IPS-18a (cell line): Measurements from ENCODE around the gene TUBGCP6.

Experiments used
- H3K27ac ChIP-seq: one replicate; pipeline ENCODE4 v1.5.1; 2013; ENCODE audit warnings: low read length
- H3K27me3 ChIP-seq: one replicate; pipeline ENCODE4 v1.6.1; 2013; ENCODE audit warnings: mild to moderate bottlenecking, low read length; ENCODE audit not compliant: control insufficient read depth, insufficient read depth
- H3K36me3 ChIP-seq: one replicate; pipeline ENCODE4 v1.6.1; 2013; ENCODE audit warnings: low read depth, low read length; ENCODE audit not compliant: control insufficient read depth
- H3K4me1 ChIP-seq: one replicate; pipeline ENCODE4 v1.6.1; 2013; ENCODE audit warnings: low read depth, low read length; ENCODE audit not compliant: control insufficient read depth
- H3K4me3 ChIP-seq: one replicate; pipeline ENCODE4 v1.5.1; 2013; ENCODE audit warnings: low read length
- H3K9ac ChIP-seq: one replicate; pipeline ENCODE4 v1.6.1; 2013; ENCODE audit warnings: mild to moderate bottlenecking, low read length, moderate library complexity
- H3K9me3 ChIP-seq: one replicate; pipeline ENCODE4 v1.6.1; 2013; ENCODE audit warnings: low read depth, low read length; ENCODE audit not compliant: control insufficient read depth

Gene TUBGCP6

GRCh38 chr22:50242406-50242949, 2.3 kb downstream of the TUBGCP6 start:
- Histone ChIP-seq H3K27ac (no peak overlapping the region), H3K9me3 (no peaks in the 10 kb centered on the region), H3K4me1 (peaks cover 2% of the 10 kb centered on the region), H3K4me3 (no peak overlapping the region), H3K27me3 (no peaks in the 10 kb centered on the region), H3K9ac (no peak overlapping the region), H3K36me3 (peaks cover 5% of the 10 kb centered on the region)

- no peak overlapping the region for H3K27ac ChIP-seq
- no peaks in the 10 kb centered on the region for H3K36me3 ChIP-seq
- no peaks in the 10 kb centered on the region for H3K9me3 ChIP-seq
- H3K4me1 ChIP-seq, result peaks cover 2% of the 10 kb centered on the region
- H3K4me3 ChIP-seq, result no peak overlapping the region
- no peaks in the 10 kb centered on the region for H3K27me3 ChIP-seq
- no peak overlapping the region for H3K9ac ChIP-seq
Observed at GRCh38 chr22:50238755-50239154, 6.1 kb downstream of the TUBGCP6 start.

- Histone ChIP-seq H3K36me3 (no peaks in the 10 kb centered on the region), H3K4me3 (no peak overlapping the region)
Observed at GRCh38 chr22:50236731-50237409, 8.0 kb downstream of the TUBGCP6 start.

GRCh38 chr22:50233223-50233622, 11.6 kb downstream of the TUBGCP6 start:
- no peaks in the 10 kb centered on the region for H3K4me1 ChIP-seq
- H3K9me3 ChIP-seq, result no peaks in the 10 kb centered on the region
- H3K27ac ChIP-seq, result no peak overlapping the region
- no peak overlapping the region for H3K4me3 ChIP-seq
- no peaks in the 10 kb centered on the region for H3K36me3 ChIP-seq
- H3K9ac ChIP-seq, result no peak overlapping the region
- no peaks in the 10 kb centered on the region for H3K27me3 ChIP-seq

More at GRCh38 chr22:50236731-50237409, 8.0 kb downstream of the TUBGCP6 start:
- Histone ChIP-seq H3K27me3 (no peaks in the 10 kb centered on the region), H3K27ac (no peak overlapping the region), H3K9ac (no peak overlapping the region), H3K9me3 (no peaks in the 10 kb centered on the region), H3K4me1 (no peaks in the 10 kb centered on the region)

- Histone ChIP-seq H3K27ac (no peak overlapping the region), H3K36me3 (no peaks in the 10 kb centered on the region), H3K9ac (no peak overlapping the region), H3K27me3 (no peaks in the 10 kb centered on the region), H3K4me1 (no peaks in the 10 kb centered on the region), H3K9me3 (no peaks in the 10 kb centered on the region), H3K4me3 (no peak overlapping the region)
Observed at GRCh38 chr22:50232481-50233151, 12.2 kb downstream of the TUBGCP6 start.

GRCh38 chr22:50229370-50229769, 15.5 kb downstream of the TUBGCP6 start:
- H3K27ac ChIP-seq, result no peak overlapping the region
- no peaks in the 10 kb centered on the region for H3K27me3 ChIP-seq
- no peaks in the 10 kb centered on the region for H3K4me1 ChIP-seq
- H3K9me3 ChIP-seq, result no peaks in the 10 kb centered on the region
- no peak overlapping the region for H3K4me3 ChIP-seq
- peaks cover 4% of the 10 kb centered on the region for H3K36me3 ChIP-seq
- H3K9ac ChIP-seq, result no peak overlapping the region

- H3K9ac ChIP-seq, result no peak overlapping the region
- no peak overlapping the region for H3K27ac ChIP-seq
- H3K9me3 ChIP-seq, result no peaks in the 10 kb centered on the region
- H3K4me3 ChIP-seq, result no peak overlapping the region
- H3K27me3 ChIP-seq, result no peaks in the 10 kb centered on the region
- peaks cover 9% of the 10 kb centered on the region for H3K36me3 ChIP-seq
- no peaks in the 10 kb centered on the region for H3K4me1 ChIP-seq
Observed at GRCh38 chr22:50228366-50228765, 16.5 kb downstream of the TUBGCP6 start.

GRCh38 chr22:50227579-50228215, 17.1 kb downstream of the TUBGCP6 start:
- peaks cover 14% of the 10 kb centered on the region for H3K36me3 ChIP-seq
- H3K27ac ChIP-seq, result no peak overlapping the region
- no peaks in the 10 kb centered on the region for H3K4me1 ChIP-seq
- no peak overlapping the region for H3K4me3 ChIP-seq
- H3K9me3 ChIP-seq, result no peaks in the 10 kb centered on the region
- H3K27me3 ChIP-seq, result no peaks in the 10 kb centered on the region
- no peak overlapping the region for H3K9ac ChIP-seq

- Histone ChIP-seq H3K4me3 (no peak overlapping the region), H3K27me3 (no peaks in the 10 kb centered on the region), H3K4me1 (no peaks in the 10 kb centered on the region), H3K27ac (no peak overlapping the region), H3K9me3 (no peaks in the 10 kb centered on the region), H3K9ac (no peak overlapping the region), H3K36me3 (peaks cover 18% of the 10 kb centered on the region)
Observed at GRCh38 chr22:50226875-50227165, 18.0 kb downstream of the TUBGCP6 start.

- no peak overlapping the region for H3K4me3 ChIP-seq
- H3K9me3 ChIP-seq, result no peaks in the 10 kb centered on the region
- no peaks in the 10 kb centered on the region for H3K4me1 ChIP-seq
- H3K27ac ChIP-seq, result no peak overlapping the region
- no peak overlapping the region for H3K9ac ChIP-seq
- no peaks in the 10 kb centered on the region for H3K27me3 ChIP-seq
- H3K36me3 ChIP-seq, result peaks cover 18% of the 10 kb centered on the region
Observed at GRCh38 chr22:50226063-50226874, 18.6 kb downstream of the TUBGCP6 start.
